ENCODE measurements around the gene PAQR3. TPM values are rescaled to one million over a fixed set of nuclear protein-coding genes. Genes with fewer than 3 reads are reported as not detected.

Gene PAQR3, protein sequence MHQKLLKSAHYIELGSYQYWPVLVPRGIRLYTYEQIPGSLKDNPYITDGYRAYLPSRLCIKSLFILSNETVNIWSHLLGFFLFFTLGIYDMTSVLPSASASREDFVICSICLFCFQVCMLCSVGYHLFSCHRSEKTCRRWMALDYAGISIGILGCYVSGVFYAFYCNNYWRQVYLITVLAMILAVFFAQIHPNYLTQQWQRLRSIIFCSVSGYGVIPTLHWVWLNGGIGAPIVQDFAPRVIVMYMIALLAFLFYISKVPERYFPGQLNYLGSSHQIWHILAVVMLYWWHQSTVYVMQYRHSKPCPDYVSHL
- total RNA-seq: 10 to 100 TPM in 1 of 2 donors, 1 to 10 TPM in 1; 6.9 to 31.0 TPM

DNA sequence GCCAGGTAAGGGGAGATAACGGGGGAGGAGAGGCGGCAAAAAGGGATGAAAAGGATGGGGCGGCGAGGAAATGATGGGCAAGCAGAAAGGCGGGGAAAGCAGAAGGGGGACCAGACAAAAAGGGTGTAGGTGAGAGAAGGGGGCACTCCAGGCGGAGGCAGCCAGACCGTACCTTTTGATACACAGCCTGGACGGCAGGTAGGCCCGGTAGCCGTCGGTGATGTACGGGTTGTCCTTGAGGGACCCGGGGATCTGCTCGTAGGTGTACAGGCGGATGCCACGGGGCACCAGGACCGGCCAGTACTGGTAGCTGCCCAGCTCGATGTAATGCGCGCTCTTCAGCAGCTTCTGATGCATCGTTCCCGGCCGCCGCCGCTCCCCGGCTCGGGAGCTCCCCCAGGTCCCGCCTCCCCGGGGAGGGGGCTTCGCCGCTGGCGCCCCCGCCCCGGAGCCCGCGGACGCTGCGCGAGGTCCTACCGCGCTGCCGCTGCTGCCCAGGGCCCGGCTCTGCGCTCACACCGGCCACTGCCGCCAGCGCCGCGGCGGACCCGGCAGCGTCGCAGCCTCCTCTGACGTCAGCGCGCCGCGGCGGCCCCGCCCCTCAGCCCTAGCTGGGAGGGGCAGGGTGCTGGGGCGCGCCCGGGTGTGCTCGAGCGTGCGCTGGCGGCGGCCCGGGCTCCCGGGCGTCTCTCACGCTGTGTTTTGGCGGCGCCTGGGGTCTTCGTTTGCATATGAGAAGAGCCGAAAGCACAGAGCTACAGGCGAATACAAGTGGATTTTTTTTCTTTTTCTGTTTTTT is at the start of gene PAQR3:
PAQR3 (minus strand) TSS at position 571 of the 799 bp plus-strand sequence; CDS start at position 357, 214 bp downstream.
- intact Hi-C loops (cut with DNase I): no loop called here
- TF ChIP-seq, protein P1, sequence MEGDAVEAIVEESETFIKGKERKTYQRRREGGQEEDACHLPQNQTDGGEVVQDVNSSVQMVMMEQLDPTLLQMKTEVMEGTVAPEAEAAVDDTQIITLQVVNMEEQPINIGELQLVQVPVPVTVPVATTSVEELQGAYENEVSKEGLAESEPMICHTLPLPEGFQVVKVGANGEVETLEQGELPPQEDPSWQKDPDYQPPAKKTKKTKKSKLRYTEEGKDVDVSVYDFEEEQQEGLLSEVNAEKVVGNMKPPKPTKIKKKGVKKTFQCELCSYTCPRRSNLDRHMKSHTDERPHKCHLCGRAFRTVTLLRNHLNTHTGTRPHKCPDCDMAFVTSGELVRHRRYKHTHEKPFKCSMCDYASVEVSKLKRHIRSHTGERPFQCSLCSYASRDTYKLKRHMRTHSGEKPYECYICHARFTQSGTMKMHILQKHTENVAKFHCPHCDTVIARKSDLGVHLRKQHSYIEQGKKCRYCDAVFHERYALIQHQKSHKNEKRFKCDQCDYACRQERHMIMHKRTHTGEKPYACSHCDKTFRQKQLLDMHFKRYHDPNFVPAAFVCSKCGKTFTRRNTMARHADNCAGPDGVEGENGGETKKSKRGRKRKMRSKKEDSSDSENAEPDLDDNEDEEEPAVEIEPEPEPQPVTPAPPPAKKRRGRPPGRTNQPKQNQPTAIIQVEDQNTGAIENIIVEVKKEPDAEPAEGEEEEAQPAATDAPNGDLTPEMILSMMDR (IDR thresholded peaks at IDR 0.05): peak in 1 of 4 experiments; percentile 8
- TF ChIP-seq POLR2AphosphoS5 (IDR thresholded peaks at IDR 0.05) (no peak), POLR2A (IDR thresholded peaks at IDR 0.05) (peak; percentile 83)

DNA sequence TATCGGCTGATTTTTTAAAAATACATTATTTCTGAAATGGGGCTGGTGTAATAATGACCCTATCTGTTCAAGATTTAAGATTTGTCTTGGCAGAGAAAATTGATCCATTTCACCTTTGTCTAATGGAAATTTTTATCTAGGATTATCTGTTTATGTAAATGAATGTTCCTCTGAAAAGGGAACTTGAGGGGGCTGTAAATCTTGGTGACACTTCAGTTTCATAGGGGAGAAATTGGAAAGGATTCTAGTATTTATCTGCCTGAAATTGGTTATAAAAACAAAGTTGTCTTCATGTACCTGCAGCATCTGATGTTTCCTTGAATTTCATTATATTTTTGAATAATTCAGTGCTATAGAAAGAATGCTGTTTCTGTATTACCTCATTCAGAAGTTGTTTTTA is 48.4 kb upstream of the PAQR3 start:
- Histone ChIP-seq H3K9me3 (no peaks in the 10 kb centered on the region), H3K4me1 (replicated peaks) (no peaks in the 10 kb centered on the region), H3K4me3 (no peak overlapping the region), H3K36me3 (no peaks in the 10 kb centered on the region), H3K27me3 (replicated peaks; ENCODE audit: insufficient read depth) (no peaks in the 10 kb centered on the region), H3K27ac (no peak overlapping the region)
- intact Hi-C loops (cut with DNase I): loop anchor here (10.0 kb wide), 1 partner anchor 297 kb away; no protein-coding TSS in a partner anchor
- no peak for DNase-seq (ENCODE audit: low spot score)
- WGBS: 82% methylated on average over 1 of the region's 1 CpG
- TF ChIP-seq POLR2A (IDR thresholded peaks at IDR 0.05) (no peak), POLR2AphosphoS5 (IDR thresholded peaks at IDR 0.05) (no peak)
- TF ChIP-seq, protein P1 (IDR thresholded peaks at IDR 0.05): no peak

More for the DNA sequence above, at the start of gene PAQR3:
- under 1% methylated on average over 72 of the region's 77 CpGs for WGBS
- DNase-seq (ENCODE audit: low spot score): peak; percentile 80
- Histone ChIP-seq H3K4me3 (peak within 1 kb of the TSS; percentile 76 to 86), H3K36me3 (no peaks in the 10 kb centered on the region), H3K27me3 (replicated peaks; ENCODE audit: insufficient read depth) (no peaks in the 10 kb centered on the region), H3K27ac (peak within 1 kb of the TSS; percentile 73 to 78), H3K9me3 (no peaks in the 10 kb centered on the region), H3K4me1 (replicated peaks) (no peaks in the 10 kb centered on the region)

DNA sequence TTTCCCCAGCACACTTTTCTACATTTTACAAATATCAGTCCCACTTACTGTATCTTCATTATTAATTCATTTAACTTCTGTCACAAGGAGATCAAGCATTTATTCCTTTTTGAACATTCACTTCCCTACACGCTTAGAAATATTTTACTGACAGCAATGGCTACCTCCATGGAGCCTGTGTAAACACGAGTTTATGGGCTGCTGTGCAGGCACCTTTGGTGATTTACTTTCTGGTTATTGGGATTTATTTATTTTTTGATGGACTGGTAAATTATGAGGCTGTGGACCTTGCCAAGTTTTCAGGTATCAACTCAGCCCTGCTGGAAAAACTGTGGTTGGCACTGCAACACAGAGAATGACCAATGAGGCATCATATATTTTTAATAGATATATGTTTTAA is 45.4 kb upstream of the PAQR3 start:
- no peak for DNase-seq (ENCODE audit: low spot score)
- Histone ChIP-seq H3K4me1 (replicated peaks) (no peaks in the 10 kb centered on the region), H3K9me3 (no peaks in the 10 kb centered on the region), H3K27ac (no peak overlapping the region), H3K4me3 (no peak overlapping the region), H3K36me3 (no peaks in the 10 kb centered on the region), H3K27me3 (replicated peaks; ENCODE audit: insufficient read depth) (no peaks in the 10 kb centered on the region)
- WGBS: 38% methylated on average over 2 of the region's 2 CpGs
- intact Hi-C loops (cut with DNase I): loop anchor here (10.0 kb wide), 1 partner anchor 300 kb away; no protein-coding TSS in a partner anchor
- TF ChIP-seq, protein P1 (IDR thresholded peaks at IDR 0.05): no peak
- TF ChIP-seq POLR2A (IDR thresholded peaks at IDR 0.05) (no peak), POLR2AphosphoS5 (IDR thresholded peaks at IDR 0.05) (no peak)

DNA sequence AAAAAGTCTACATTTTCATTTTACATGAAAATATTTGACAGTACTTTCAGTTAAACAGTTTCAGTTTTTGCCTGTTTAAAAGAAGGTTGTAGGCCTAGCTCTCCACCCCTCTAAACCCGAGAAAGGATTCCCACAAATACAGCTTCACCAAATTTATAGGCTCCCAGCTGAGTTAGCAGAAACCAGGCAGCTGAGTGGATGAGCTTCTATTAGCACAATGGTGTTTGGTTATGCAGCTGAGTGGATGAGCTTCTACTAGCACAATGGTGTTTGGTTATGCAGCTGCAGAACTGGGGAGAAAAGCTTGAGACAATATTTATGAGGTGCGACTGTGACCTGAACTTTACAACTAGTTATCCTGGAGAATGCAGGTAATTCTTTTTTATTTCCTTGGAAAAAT is 36.6 kb upstream of the PAQR3 start:
- Histone ChIP-seq H3K4me1 (replicated peaks) (no peaks in the 10 kb centered on the region), H3K27ac (no peak overlapping the region), H3K9me3 (no peaks in the 10 kb centered on the region), H3K27me3 (replicated peaks; ENCODE audit: insufficient read depth) (no peaks in the 10 kb centered on the region), H3K36me3 (no peaks in the 10 kb centered on the region), H3K4me3 (no peak overlapping the region)
- TF ChIP-seq, protein P1 (IDR thresholded peaks at IDR 0.05): no peak
- TF ChIP-seq POLR2A (IDR thresholded peaks at IDR 0.05) (no peak), POLR2AphosphoS5 (IDR thresholded peaks at IDR 0.05) (no peak)
- intact Hi-C loops (cut with DNase I): loop anchor here (10.0 kb wide), 1 partner anchor 99 kb away; no protein-coding TSS in a partner anchor
- no peak for DNase-seq (ENCODE audit: low spot score)
- 45% methylated on average over 2 of the region's 2 CpGs for WGBS

All from prostate gland (tissue), 2 donors.